AG04449 (cell line): ENCODE results near the gene SLC44A1.

Experiments
- CTCF ChIA-PET: fragments of 350-600 bp; formaldehyde crosslinking; extraction: SDS; loops from one replicate; lab custom pipeline; 2021; ENCODE audit warnings: antibody characterized with exemption; lab: Yijun Ruan, JAX
- POLR2A ChIA-PET: fragments of 400-600, 350-600 bp; formaldehyde crosslinking; extraction: SDS; loops from one replicate; lab custom pipeline; 2020; ENCODE audit warnings: antibody characterized with exemption, inconsistent platforms; lab: Yijun Ruan, JAX
- DNase-seq: peaks from one replicate; pipeline ENCODE4 v3.0.0-alpha.2; 2010; ENCODE audit warnings: low read depth, low spot score
- H3K4me3 ChIP-seq: 2 replicates; pipeline ENCODE4 v1.5.1; 2011; ENCODE audit warnings: low read depth, mild to moderate bottlenecking, control low read depth, low read length
- TF ChIP-seq, protein P1 (sequence below): IDR thresholded peaks from one replicate; pipeline ENCODE4 v1.5.1; 2011; ENCODE audit warnings: mild to moderate bottlenecking, moderate library complexity, low read length, control low read depth, inconsistent platforms; ENCODE audit not compliant: insufficient read depth; ENCODE audit errors: missing control alignments

Gene SLC44A1

DNA sequence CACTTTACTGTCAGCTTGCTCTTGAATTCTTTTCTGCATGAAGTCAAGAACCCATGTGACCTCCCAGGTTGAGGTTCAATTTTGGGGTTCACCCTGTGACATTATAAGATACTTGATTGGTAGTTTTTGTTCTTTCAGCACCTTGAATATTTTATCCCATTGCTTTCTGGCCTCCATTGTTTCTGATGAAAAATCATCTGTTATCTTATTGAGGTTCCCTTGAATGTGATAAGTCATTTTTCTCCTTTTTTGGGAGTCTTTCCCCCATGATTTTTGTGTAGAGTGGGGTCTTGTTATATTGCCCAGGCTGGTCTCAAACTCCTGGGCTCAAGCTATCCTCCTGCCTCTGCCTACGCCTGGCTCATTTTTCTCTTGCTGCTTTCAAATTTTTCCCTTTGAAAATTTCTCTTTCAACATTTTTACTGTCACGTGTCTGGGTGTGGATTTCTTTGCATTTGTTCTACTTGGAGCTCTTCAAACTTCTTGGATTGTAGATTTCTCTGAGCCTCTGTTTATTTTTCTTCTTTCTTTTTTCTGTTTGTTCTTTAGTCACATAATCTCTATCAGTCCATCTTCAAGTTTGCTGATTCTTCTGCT is 20.8 kb upstream of the SLC44A1 start:
- ChIA-PET POLR2A (no interaction called here), CTCF (no interaction called here)
- no peak overlapping the region for H3K4me3 ChIP-seq
- TF ChIP-seq, protein P1, sequence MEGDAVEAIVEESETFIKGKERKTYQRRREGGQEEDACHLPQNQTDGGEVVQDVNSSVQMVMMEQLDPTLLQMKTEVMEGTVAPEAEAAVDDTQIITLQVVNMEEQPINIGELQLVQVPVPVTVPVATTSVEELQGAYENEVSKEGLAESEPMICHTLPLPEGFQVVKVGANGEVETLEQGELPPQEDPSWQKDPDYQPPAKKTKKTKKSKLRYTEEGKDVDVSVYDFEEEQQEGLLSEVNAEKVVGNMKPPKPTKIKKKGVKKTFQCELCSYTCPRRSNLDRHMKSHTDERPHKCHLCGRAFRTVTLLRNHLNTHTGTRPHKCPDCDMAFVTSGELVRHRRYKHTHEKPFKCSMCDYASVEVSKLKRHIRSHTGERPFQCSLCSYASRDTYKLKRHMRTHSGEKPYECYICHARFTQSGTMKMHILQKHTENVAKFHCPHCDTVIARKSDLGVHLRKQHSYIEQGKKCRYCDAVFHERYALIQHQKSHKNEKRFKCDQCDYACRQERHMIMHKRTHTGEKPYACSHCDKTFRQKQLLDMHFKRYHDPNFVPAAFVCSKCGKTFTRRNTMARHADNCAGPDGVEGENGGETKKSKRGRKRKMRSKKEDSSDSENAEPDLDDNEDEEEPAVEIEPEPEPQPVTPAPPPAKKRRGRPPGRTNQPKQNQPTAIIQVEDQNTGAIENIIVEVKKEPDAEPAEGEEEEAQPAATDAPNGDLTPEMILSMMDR = no peak
- no peak for DNase-seq

DNA sequence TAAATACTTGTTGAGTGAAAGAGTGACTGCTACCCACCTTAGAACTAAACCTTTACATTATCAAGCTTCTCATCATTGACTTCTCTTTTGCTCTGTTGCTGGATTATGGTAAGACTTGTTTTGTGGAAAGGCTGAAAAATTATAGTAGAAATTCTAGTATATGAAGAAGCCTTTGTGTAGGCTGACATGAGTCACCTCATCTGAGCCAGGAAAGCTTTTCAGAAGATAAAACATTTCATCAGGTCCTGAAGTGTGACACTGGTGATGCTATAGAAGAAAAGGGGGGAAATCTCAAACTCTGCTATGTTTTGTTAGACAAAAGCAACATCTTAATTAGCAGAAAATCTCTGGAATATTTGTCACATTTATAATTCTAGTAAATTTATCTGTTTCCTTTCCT is 18.4 kb upstream of the SLC44A1 start:
- no peak overlapping the region for H3K4me3 ChIP-seq
- ChIA-PET POLR2A (no interaction called here), CTCF (interaction anchor here (1.0 to 1.5 kb wide), 2 partner anchors 20 to 186 kb away, joined by 3 to 4 read pairs; no protein-coding TSS in a partner anchor)
- TF ChIP-seq, protein P1 = no peak
- no peak for DNase-seq

DNA sequence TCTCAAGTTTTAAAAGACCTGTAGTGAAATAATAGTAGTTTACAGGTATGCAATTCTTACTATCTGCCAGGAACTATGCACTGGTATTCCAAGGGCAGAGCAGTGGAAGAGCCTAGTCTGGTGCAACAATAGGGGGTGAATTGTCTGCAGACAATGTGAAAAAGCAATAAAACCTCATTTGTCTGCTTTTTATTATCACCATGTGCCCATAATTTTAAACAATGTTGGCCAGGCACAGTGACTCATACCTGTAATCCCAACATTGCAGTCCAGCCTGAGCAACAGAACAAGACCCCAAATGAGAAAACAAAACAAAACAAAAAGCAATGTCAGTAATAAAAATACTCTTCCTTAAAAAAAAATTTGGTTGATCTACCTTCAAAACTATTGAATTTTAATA is 12.2 kb upstream of the SLC44A1 start:
- no peak for DNase-seq
- TF ChIP-seq, protein P1 = no peak
- ChIA-PET POLR2A (no interaction called here), CTCF (no interaction called here)
- H3K4me3 ChIP-seq = no peak overlapping the region

DNA sequence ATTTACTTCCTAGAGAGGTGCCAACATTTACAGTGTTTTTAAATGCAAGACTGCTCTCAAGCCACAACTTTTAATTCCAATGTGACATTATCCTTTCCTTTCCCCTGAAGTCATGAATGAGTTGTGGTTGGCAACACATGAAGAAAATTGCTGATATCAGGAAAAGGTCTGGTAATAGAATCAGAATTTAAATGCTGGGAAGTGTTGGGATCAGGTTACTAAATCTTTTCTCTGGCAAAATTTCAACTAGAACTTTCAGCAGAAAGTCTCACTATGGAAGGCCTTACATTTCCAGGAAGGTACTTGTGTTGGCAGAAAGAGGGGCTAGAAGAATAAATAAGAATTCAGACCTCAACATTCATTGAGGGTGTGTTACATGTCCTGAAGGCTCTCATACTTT is 10.6 kb upstream of the SLC44A1 start:
- ChIA-PET CTCF (no interaction called here), POLR2A (no interaction called here)
- no peak for DNase-seq
- TF ChIP-seq, protein P1 = no peak
- no peak overlapping the region for H3K4me3 ChIP-seq

DNA sequence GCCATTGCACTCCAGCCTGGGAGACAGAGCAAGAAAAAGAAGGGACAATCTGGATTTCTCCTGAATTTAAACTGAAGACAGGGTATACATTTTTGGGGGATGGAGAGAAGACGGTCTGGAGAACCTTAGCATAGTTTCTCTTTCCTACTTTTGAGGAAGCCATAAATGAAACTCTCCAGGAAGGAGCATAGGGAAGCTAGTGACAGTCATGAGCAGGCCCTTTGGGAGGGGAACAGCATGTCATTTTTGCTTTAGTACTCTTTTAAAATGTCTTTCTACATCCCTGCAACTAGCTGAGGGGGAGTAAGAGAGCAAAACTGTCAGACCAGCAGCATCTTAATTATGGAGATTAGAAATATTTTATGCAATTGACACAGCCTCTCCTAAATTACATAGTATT is 8.2 kb upstream of the SLC44A1 start:
- H3K4me3 ChIP-seq = no peak overlapping the region
- CTCF ChIA-PET = no interaction called here
- DNase-seq = no peak
- TF ChIP-seq, protein P1 = no peak
- POLR2A ChIA-PET = no interaction called here

DNA sequence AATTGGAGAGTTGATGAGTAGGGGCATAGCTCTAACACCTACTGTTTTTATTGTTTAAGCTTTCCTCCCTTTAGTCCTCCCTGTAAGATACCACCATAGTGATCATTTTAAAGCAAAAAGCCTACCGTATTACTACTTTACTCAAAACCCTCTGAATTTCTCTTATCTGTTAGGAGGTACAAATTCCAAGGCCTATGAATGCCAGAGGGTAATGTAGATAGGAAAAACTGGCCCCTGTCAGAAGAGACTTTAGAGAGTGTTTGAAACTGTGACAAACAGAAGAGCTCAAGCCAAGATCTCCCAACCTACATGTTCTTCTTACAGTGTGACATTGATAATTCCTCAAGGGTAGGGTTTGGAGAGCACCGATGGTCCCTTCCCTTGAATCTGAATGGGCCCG is 7.2 kb upstream of the SLC44A1 start:
- DNase-seq = no peak
- TF ChIP-seq, protein P1 = no peak
- POLR2A ChIA-PET = no interaction called here
- H3K4me3 ChIP-seq = no peak overlapping the region
- CTCF ChIA-PET = no interaction called here
